K562 (cell line): ENCODE results near the gene SNX17. TPM values are rescaled to one million over a fixed set of nuclear protein-coding genes. Genes with fewer than 3 reads are reported as not detected.

ENCODE experiments used
- AFF1 ChIP-seq, 2 experiments: fragments of 450-650 bp; IDR thresholded peaks; 2 replicates each; pipeline ENCODE4 v1.6.1; 2018; ENCODE audit warnings: mild to moderate bottlenecking in 2 of 2, low read depth in 1 of 2; ENCODE audit not compliant: partially characterized antibody in 2 of 2
- CBX5 ChIP-seq: IDR thresholded peaks from 2 replicates; pipeline ENCODE4 v1.6.1; 2014; ENCODE audit warnings: low read depth, borderline replicate concordance
- CCAR2 ChIP-seq: fragments of 200-400 bp; formaldehyde crosslinking; IDR thresholded peaks from 2 replicates; pipeline ENCODE4 v1.6.1; 2017; ENCODE audit warnings: mild to moderate bottlenecking, low read depth, low read length
- CTBP1 ChIP-seq: fragments of 450-650 bp; IDR thresholded peaks from 2 replicates; pipeline ENCODE4 v1.6.1; 2016; ENCODE audit warnings: borderline replicate concordance
- CTCFL ChIP-seq: IDR thresholded peaks from 2 replicates; pipeline ENCODE4 v1.6.1; 2011; ENCODE audit warnings: borderline replicate concordance, low read depth, mild to moderate bottlenecking, moderate library complexity, low read length; ENCODE audit not compliant: insufficient read depth, poor library complexity, severe bottlenecking
- DACH1 ChIP-seq: fragments of 450-650 bp; IDR thresholded peaks from 2 replicates; pipeline ENCODE4 v1.6.1; 2018; ENCODE audit not compliant: partially characterized antibody
- EP300 ChIP-seq: IDR thresholded peaks from 2 replicates; pipeline ENCODE4 v1.6.1; 2012; ENCODE audit warnings: low read length, improper control_type of control experiment
- FOSL1 ChIP-seq: fragments of 200-800 bp; sonication (Bioruptor generic); conservative IDR thresholded peaks from 2 replicates; pipeline ENCODE4 v1.6.1; 2016; ENCODE audit warnings: missing genetic modification characterization, missing compliant biosample characterization
- MXI1 ChIP-seq: IDR thresholded peaks from 2 replicates; pipeline ENCODE4 v1.6.1; 2011; ENCODE audit warnings: low read depth, mild to moderate bottlenecking, improper control_type of control experiment, low read length
- NFRKB ChIP-seq: fragments of 450-650 bp; IDR thresholded peaks from 2 replicates; pipeline ENCODE4 v1.6.1; 2016; ENCODE audit warnings: low read depth
- NKRF ChIP-seq: fragments of 450-650 bp; IDR thresholded peaks from 2 replicates; pipeline ENCODE4 v1.6.1; 2016; ENCODE audit warnings: borderline replicate concordance
- PRMT5 ChIP-seq: sonication (generic); formaldehyde crosslinking; IDR thresholded peaks from 2 replicates; pipeline ENCODE4 v1.5.0; 2020; ENCODE audit warnings: missing genetic modification reagents
- SIRT6 ChIP-seq: IDR thresholded peaks from one replicate; pipeline ENCODE4 v1.6.1; 2012; ENCODE audit warnings: low read depth, mild to moderate bottlenecking, control low read depth, inconsistent platforms, low read length, moderate library complexity
- TRIM24 ChIP-seq, 2 experiments: fragments of 450-650 bp; IDR thresholded peaks; 2 replicates each; pipeline ENCODE4 v1.6.1; 2016
- ZBTB1 ChIP-seq: sonication (generic); formaldehyde crosslinking; IDR thresholded peaks from 2 replicates; pipeline ENCODE4 v1.8.1; 2023; ENCODE audit warnings: missing genetic modification reagents, low read depth, mild to moderate bottlenecking, borderline replicate concordance
- ZNF354B ChIP-seq: fragments of 250-450 bp; sonication (Bioruptor Pico); IDR thresholded peaks from 2 replicates; pipeline ENCODE4 v1.4.0; 2020
- ZNF384 ChIP-seq: IDR thresholded peaks from 2 replicates; pipeline ENCODE4 v1.6.1; 2012; ENCODE audit warnings: low read depth, low read length, improper control_type of control experiment
- ZNF449 ChIP-seq: fragments of 250-450 bp; sonication (Bioruptor Pico); IDR thresholded peaks from 2 replicates; pipeline ENCODE4 v1.8.0; 2022; ENCODE audit warnings: moderate library complexity, mild to moderate bottlenecking, inconsistent platforms
- ZNF695 ChIP-seq: fragments of 450-650 bp; formaldehyde crosslinking; IDR thresholded peaks from 2 replicates; pipeline ENCODE4 v1.4.0; 2020; ENCODE audit warnings: mild to moderate bottlenecking, moderate library complexity
- ZNF79 ChIP-seq: fragments of 250-450 bp; sonication (Bioruptor Pico); IDR thresholded peaks from 2 replicates; pipeline ENCODE4 v1.4.0; 2020; ENCODE audit warnings: low read depth, mild to moderate bottlenecking, moderate library complexity
- polyA plus RNA-seq, 8 experiments: library from polyadenylated mRNA; depleted of rRNA in 4 of 8; stranded (reverse) in 5 of 8; unstranded in 3 of 8; fragments of >200 nt; fragmentation: Nextera tagmentation in 2 of 8; fragmentation: Illumina TruSeq in 1 of 8; extraction: Ambion mirVana in 2 of 8; extraction: Trizol in 1 of 8; gene quantifications; 2 replicates each; pipeline versions ENCODE4 v1.2.1 to v1.2.3, GENCODE V29; 2011 to 2014; ENCODE audit warnings: inconsistent platforms in 1 of 8, missing spikeins in 1 of 8
- total RNA-seq, 7 experiments: library from RNA; depleted of rRNA in 6 of 7; stranded (reverse); fragments of >200 nt in 6 of 7; fragmentation: Illumina TruSeq in 2 of 7; extraction: Trizol in 2 of 7; gene quantifications; 2 replicates each; pipeline versions ENCODE4 v1.2.1 to v1.2.3, GENCODE V29; 2011 to 2021; ENCODE audit warnings: low replicate concordance in 1 of 7

Gene SNX17
- total and polyA plus RNA-seq, 9 of the 15 experiments (the other 6 are each of a cell fraction or from before 2014, with no cell fraction given) = 3.0 to 75.7 (median 54.6) TPM

GRCh38 chr2:27320958-27321543, 49.4 kb upstream of the SNX17 start (continued):
- TF ChIP-seq CBX5 (no peak), EP300 (peak; percentile 65; the same call in 1 of the 2 replicates), ZNF354B (CRISPR knock-in tag) (no peak), CTCFL (peak; percentile 64), ZBTB1 (CRISPR knock-in tag) (no peak), NKRF (no peak), NFRKB (no peak), SIRT6 (no peak), AFF1 (IDR thresholded peaks at IDR 0.05; ENCODE audit: low read depth in 1 of 2, partially characterized antibody in 2 of 2) (peak in 1 of 2 experiments; percentile 10), TRIM24 (IDR thresholded peaks at IDR 0.05) (peak in 1 of 2 experiments; percentile 46; a peak in 1 of 4 replicates), CCAR2 (no peak), ZNF449 (no peak), MXI1 (no peak), ZNF79 (no peak), ZNF695 (CRISPR knock-in tag) (no peak), DACH1 (no peak), CTBP1 (peak; percentile 93), FOSL1 (peak; percentile 100), ZNF384 (0 out of 2 replicates have a peak, but pooled peaks have one; percentile 12), PRMT5 (CRISPR knock-in tag) (no peak)
